HepG2 (cell line): ENCODE data around the gene DGCR6L. TPM values are rescaled to one million over a fixed set of nuclear protein-coding genes. Genes with fewer than 3 reads are reported as not detected.

Experiments
- ATAC-seq: fragments of 200-7000 bp; cut with Tn5 transposase; 3 replicates; pipeline ENCODE4 v1.9.1; 2020; ENCODE audit warnings: mild to moderate bottlenecking, moderate library complexity
- BruUV-seq: library from RNA; stranded (reverse); fragments of 400-500 nt; replicated peaks from 2 replicates; lab custom pipeline; 2021; lab: Mats Ljungman, UMichigan
- CTCF ChIA-PET: fragments of 300-600 bp; formaldehyde crosslinking; extraction: SDS; loops from one replicate; lab custom pipeline; 2021; ENCODE audit warnings: low total read pairs, inconsistent platforms, low intra/inter-chr PET ratio; lab: Yijun Ruan, JAX
- POLR2A ChIA-PET: fragments of 350-600 bp; sonication (Branson Sonifier 250); formaldehyde crosslinking; loops from one replicate; lab custom pipeline; 2020; ENCODE audit warnings: antibody characterized with exemption, inconsistent platforms; lab: Yijun Ruan, JAX
- DNase-seq: peaks from one replicate; pipeline ENCODE4 v3.0.0-alpha.2; 2015; ENCODE audit warnings: low spot score
- FAIRE-seq: peaks from 3 replicates; lab custom pipeline; 2011; peaks lifted over from hg19 to GRCh38; lab: Jason Lieb, UNC
- H2AFZ ChIP-seq: one replicate; pipeline ENCODE4 v1.6.1; 2011; ENCODE audit warnings: low read length, inconsistent platforms
- H3K27ac ChIP-seq: fragments of 300-600 bp; 3 replicates; pipeline ENCODE4 v1.8.0; 2011; ENCODE audit warnings: mixed run types, mild to moderate bottlenecking, mixed read lengths, low read length, inconsistent platforms; ENCODE audit not compliant: insufficient read depth; ENCODE audit errors: extremely low read length
- H3K27me3 ChIP-seq, 2 experiments: fragments of 200-600 bp in 1 of 2; 2 replicates in 1 of 2; 3 replicates in 1 of 2; pipeline versions ENCODE4 v1.6.0 to v1.8.0; 2011; ENCODE audit warnings: low read length in 2 of 2, mild to moderate bottlenecking in 2 of 2, moderate library complexity in 2 of 2, inconsistent platforms in 1 of 2; ENCODE audit not compliant: insufficient read depth in 2 of 2, control insufficient read depth in 1 of 2
- H3K36me3 ChIP-seq, 2 experiments: fragments of 200-600 bp in 1 of 2; replicated peaks in 1 of 2; 2 replicates in 1 of 2; 3 replicates in 1 of 2; pipeline versions ENCODE4 v1.5.1 to v1.8.0; 2011; ENCODE audit warnings: low read length in 2 of 2, inconsistent platforms in 1 of 2; ENCODE audit not compliant: insufficient read depth in 2 of 2, control insufficient read depth in 1 of 2
- H3K4me1 ChIP-seq: 2 replicates; pipeline ENCODE4 v1.5.1; 2012; ENCODE audit warnings: low read length, inconsistent platforms; ENCODE audit not compliant: insufficient read depth
- H3K4me2 ChIP-seq: 2 replicates; pipeline ENCODE4 v1.6.0; 2011; ENCODE audit warnings: low read depth, low read length, inconsistent platforms
- H3K4me3 ChIP-seq, 3 experiments: fragments of 200-600 bp in 1 of 3; sonication (generic), shearing (Covaris generic) in 1 of 3; replicated peaks in 1 of 3; 2 replicates each; pipeline ENCODE4 v1.5.1; 2011 to 2016; ENCODE audit warnings: low read length in 3 of 3, inconsistent platforms in 2 of 3, low read depth in 2 of 3, mild to moderate bottlenecking in 2 of 3, control low read depth in 1 of 3, mixed read lengths in 1 of 3; ENCODE audit not compliant: insufficient read depth in 1 of 3
- H3K79me2 ChIP-seq: one replicate; pipeline ENCODE4 v1.6.1; 2011; ENCODE audit warnings: low read length, inconsistent platforms; ENCODE audit not compliant: insufficient read depth
- H3K9ac ChIP-seq: 2 replicates; pipeline ENCODE4 v1.6.0; 2011; ENCODE audit warnings: mild to moderate bottlenecking, low read depth, low read length, inconsistent platforms; ENCODE audit not compliant: insufficient read depth
- H3K9me3 ChIP-seq: 2 replicates; pipeline ENCODE4 v1.5.1; 2012; ENCODE audit warnings: mild to moderate bottlenecking, low read length
- H4K20me1 ChIP-seq: 2 replicates; pipeline ENCODE4 v1.6.0; 2011; ENCODE audit warnings: inconsistent platforms, mild to moderate bottlenecking, low read length, moderate library complexity; ENCODE audit not compliant: insufficient read depth
- CBX2 ChIP-seq, 2 experiments: fragments of 200-600 bp in 1 of 2; sonication (generic); formaldehyde crosslinking in 1 of 2; IDR thresholded peaks; 2 replicates each; pipeline versions ENCODE4 v1.7.0 to v1.8.1; 2018 to 2022; ENCODE audit warnings: low read depth in 2 of 2, low read length in 1 of 2, mild to moderate bottlenecking in 1 of 2, missing genetic modification reagents in 1 of 2
- XRCC5 ChIP-seq: fragments of 200-400 bp; formaldehyde crosslinking; optimal IDR thresholded peaks from 2 replicates; pipeline ENCODE3; 2017; ENCODE audit warnings: mild to moderate bottlenecking, low read length
- ZBTB8A ChIP-seq: sonication (generic); formaldehyde crosslinking; IDR thresholded peaks from 2 replicates; pipeline ENCODE4 v1.4.0; 2020; ENCODE audit warnings: mild to moderate bottlenecking, low read depth, missing genetic modification reagents, borderline replicate concordance
- WGBS: methylation state at CpG from one replicate; pipeline ENCODE4 v1.1.6; 2017; ENCODE audit warnings: low lambda C conversion rate; 5-methylcytosine and 5-hydroxymethylcytosine counted together
- in situ Hi-C: cut with HindIII; loops from 2 replicates; pipeline ENCODE4 v1.10.0; 2017; ENCODE audit warnings: low pct_unique_long_range_greater_than_20kb; ENCODE audit not compliant: extremely low pct_ligation_motif_present
- intact Hi-C: fragments of 100-400 bp; cut with micrococcal nuclease; formaldehyde crosslinking; loops from one replicate; pipeline ENCODE4 v1.10.0; 2022; ENCODE audit not compliant: unreplicated experiment
- polyA plus RNA-seq, 8 experiments: library from polyadenylated mRNA; depleted of rRNA in 3 of 8; stranded (reverse) in 7 of 8; unstranded in 1 of 8; fragments of >200 nt; fragmentation: Illumina TruSeq in 4 of 8; extraction: Trizol in 4 of 8; gene quantifications; 2 replicates each; pipeline versions ENCODE4 v1.2.1 to v1.2.3, GENCODE V29; 2011 to 2016; ENCODE audit warnings: low read depth in 4 of 8, missing spikeins in 1 of 8, mixed read lengths in 1 of 8; ENCODE audit not compliant: insufficient read depth in 1 of 8
- total RNA-seq, 5 experiments: library from RNA; depleted of rRNA; stranded (reverse); fragments of >200 nt; fragmentation: Illumina TruSeq; extraction: Trizol; gene quantifications; 2 replicates each; pipeline ENCODE4 v1.2.3, GENCODE V29; 2016; ENCODE audit warnings: low read depth in 1 of 5
- TF ChIP-seq, protein P1 (sequence below): sonication (generic); formaldehyde crosslinking; conservative IDR thresholded peaks from 2 replicates; pipeline ENCODE4 v1.4.0; 2020; ENCODE audit warnings: missing genetic modification reagents

The DGCR6L gene
- total and polyA plus RNA-seq, 2 of the 13 experiments (the other 11 are each of a cell fraction or from before 2014, with no cell fraction given), result 17.5 to 35.3 TPM

DNA sequence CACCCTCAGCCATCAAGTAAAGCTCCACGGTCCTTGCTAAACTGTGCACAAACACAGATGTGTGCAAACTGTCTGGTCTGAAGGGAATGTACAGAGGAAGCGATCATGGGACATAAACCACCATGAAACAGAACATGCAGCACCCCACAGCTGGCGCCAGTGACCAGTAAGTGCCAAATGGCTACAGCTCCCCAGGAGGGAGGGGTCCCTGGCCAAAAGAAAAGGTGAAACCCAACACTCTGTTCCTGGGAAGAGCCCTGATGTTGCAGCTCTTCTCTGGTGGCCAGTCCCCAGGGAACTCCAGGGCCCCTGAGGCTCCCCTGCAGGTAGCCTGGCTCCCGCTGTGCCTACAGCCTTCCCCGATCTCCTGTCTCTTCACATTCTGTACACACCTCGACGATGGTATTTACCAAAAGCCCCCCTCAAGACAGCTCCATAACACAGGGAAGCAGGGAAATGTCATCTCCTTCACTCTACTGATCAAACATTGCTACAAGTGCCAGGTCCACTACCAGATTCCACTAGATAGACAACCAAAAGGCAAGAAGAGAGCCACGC, 2.9 kb downstream of the DGCR6L start (continued):
- TF ChIP-seq CBX2 (IDR thresholded peaks at IDR 0.05; ENCODE audit: low read depth, low read length) (no peak), CBX2 (CRISPR knock-in tag; IDR thresholded peaks at IDR 0.05; ENCODE audit: low read depth) (no peak), XRCC5 (no peak)
- TF ChIP-seq, protein P1, sequence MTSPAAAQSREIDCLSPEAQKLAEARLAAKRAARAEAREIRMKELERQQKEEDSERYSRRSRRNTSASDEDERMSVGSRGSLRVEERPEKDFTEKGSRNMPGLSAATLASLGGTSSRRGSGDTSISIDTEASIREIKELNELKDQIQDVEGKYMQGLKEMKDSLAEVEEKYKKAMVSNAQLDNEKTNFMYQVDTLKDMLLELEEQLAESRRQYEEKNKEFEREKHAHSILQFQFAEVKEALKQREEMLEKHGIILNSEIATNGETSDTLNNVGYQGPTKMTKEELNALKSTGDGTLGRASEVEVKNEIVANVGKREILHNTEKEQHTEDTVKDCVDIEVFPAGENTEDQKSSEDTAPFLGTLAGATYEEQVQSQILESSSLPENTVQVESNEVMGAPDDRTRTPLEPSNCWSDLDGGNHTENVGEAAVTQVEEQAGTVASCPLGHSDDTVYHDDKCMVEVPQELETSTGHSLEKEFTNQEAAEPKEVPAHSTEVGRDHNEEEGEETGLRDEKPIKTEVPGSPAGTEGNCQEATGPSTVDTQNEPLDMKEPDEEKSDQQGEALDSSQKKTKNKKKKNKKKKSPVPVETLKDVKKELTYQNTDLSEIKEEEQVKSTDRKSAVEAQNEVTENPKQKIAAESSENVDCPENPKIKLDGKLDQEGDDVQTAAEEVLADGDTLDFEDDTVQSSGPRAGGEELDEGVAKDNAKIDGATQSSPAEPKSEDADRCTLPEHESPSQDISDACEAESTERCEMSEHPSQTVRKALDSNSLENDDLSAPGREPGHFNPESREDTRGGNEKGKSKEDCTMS, result no peak
- TF ChIP-seq, all 625 proteins: peak for 0

DNA sequence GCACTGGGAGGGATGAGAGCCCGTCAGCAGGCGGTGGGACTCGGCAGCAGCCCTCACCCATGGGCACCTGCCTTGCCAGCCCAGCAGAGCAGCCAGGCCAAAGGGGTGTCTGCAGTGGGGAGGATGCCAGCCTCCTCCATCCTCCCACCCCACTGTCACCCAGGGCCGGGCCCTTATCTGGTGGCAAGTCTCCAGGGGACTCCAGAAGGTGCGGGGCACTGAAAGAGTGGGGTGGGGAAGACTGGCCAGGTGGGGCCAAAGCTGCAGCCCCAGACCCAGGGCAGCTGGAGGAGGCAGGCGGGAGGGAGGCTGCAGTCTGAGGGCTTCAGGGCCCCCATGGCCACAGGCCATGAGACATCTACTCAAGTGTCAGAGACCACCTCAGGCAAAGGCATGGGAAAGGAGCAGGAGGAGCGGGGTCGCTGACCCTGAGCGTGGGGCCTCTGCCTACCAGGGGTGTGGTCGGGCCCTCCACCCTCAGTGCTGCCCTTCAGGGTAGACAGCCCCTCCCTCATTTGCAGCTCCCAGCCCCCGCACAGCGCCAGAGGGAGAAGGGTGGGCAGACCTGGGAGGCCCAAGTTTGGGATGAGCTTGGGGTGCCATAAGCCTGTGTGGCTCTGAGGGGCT, 3.5 kb downstream of the DGCR6L start:
- H3K9ac ChIP-seq, result no peak overlapping the region
- H4K20me1 ChIP-seq, result no peaks in the 10 kb centered on the region
- H3K4me3 ChIP-seq, result no peak overlapping the region
- no TSS peak for BruUV-seq
- CTCF ChIA-PET, result no interaction called here
- no peak for DNase-seq
- no peak for ATAC-seq
- in situ Hi-C loops, result no loop called here
- no peak overlapping the region for H3K4me2 ChIP-seq
- peaks cover 38% of the 10 kb centered on the region for H3K4me1 ChIP-seq
- no peak for FAIRE-seq
- H3K9me3 ChIP-seq, result no peaks in the 10 kb centered on the region
- WGBS, result 94% methylated on average over 7 of the region's 12 CpGs
- H3K27ac ChIP-seq, result no peak overlapping the region
- H3K79me2 ChIP-seq, result no peaks in the 10 kb centered on the region
- POLR2A ChIA-PET, result no interaction called here
- H2AFZ ChIP-seq, result no peak overlapping the region
- no peaks in the 10 kb centered on the region for H3K36me3 ChIP-seq
- TF ChIP-seq ZBTB8A (CRISPR knock-in tag), result no peak
- TF ChIP-seq, all 625 proteins: peak for 0
- H3K27me3 ChIP-seq, result no peaks in the 10 kb centered on the region; a peak in 1 of 5 replicates
- intact Hi-C loops, result no loop called here
